ENCODE data around the gene MARS2. TPM values are rescaled to one million over a fixed set of nuclear protein-coding genes. Genes with fewer than 3 reads are reported as not detected.
"Not testable (repeated sequence)": the region's sequence is repeated elsewhere in the genome, so short reads cannot be mapped to it uniquely, and the experiment has no call there.

Gene MARS2
- polyA plus RNA-seq (2012; ENCODE audit: insufficient read depth, insufficient read length) = 12.6 TPM

DNA sequence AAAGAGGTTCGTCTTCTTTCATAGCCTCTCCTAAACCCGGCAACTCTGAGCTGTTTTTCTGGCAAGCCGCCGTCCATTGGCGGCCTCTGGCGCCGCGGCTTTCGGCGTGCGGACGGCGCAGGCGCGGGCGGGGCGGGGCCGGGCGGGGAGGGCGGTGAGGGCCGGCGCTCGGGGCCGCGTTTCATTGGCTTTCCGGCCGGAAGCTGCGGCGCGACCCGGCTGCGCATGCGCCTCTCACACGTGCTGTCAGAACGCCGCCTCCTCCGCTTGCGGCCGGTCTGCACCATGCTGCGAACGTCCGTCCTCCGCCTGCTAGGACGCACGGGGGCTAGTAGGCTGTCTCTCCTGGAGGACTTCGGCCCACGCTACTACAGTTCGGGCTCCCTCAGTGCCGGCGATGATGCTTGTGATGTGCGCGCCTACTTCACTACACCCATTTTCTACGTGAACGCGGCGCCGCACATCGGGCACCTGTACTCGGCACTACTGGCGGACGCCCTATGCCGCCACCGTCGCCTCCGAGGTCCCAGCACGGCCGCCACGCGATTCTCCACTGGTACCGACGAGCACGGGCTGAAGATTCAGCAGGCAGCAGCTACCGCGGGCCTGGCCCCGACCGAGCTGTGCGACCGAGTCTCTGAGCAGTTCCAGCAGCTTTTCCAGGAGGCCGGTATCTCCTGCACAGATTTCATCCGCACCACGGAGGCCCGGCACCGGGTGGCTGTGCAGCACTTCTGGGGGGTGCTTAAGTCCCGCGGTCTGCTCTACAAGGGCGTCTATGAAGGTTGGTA lies at the start of gene MARS2:
MARS2 (plus strand) TSS at position 249 of the 791 bp plus-strand sequence; CDS start at position 286, 37 bp downstream.
- DNase-seq (ENCODE audit: low read depth, low spot score) = peak; percentile 81
- peak within 1 kb of the TSS; percentile 88 for H3K4me3 ChIP-seq (ENCODE audit: low read length)

DNA sequence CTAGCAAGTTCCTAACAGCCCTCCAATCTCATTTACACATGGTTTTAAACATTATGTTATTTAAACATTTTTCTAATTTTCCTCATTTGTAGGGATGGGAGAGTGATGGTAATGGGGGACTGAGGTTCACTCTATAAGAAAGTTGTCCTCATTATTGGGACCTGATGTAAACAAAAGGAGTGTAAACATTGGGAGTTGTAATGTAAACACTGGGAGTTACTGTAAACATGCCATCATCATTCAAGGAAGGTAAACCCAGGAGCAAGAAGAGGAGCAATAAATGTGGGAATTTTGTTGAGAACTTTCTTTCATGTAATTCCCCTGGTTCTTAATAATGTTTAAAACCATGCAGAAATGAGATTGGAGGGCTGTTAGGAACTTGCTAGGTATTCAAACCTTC lies 47.6 kb upstream of the MARS2 start:
- DNase-seq (ENCODE audit: low read depth, low spot score) = no peak
- H3K4me3 ChIP-seq (ENCODE audit: low read length) = no peak overlapping the region

DNA sequence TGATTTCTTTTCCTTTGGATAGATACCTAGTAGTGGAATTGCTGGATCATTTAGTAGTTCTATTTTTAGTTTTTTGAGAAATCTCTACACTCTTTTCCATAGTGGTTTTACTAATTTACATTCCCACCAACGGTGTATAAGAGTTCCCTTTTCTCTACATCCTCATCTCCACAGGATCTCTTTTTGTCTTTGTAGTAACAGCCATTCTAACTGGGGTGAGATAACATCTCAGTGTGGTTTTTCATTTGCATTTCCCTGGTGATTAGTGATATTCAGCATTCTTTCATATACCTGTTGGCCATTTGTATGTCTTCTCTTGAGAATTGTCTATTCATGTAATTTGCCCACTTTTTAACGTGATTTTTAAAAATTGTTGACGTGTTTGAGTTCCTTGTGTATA lies 43.5 kb upstream of the MARS2 start:
- DNase-seq (ENCODE audit: low read depth, low spot score) = peak; percentile 52
- H3K4me3 ChIP-seq (ENCODE audit: low read length) = no peak overlapping the region

DNA sequence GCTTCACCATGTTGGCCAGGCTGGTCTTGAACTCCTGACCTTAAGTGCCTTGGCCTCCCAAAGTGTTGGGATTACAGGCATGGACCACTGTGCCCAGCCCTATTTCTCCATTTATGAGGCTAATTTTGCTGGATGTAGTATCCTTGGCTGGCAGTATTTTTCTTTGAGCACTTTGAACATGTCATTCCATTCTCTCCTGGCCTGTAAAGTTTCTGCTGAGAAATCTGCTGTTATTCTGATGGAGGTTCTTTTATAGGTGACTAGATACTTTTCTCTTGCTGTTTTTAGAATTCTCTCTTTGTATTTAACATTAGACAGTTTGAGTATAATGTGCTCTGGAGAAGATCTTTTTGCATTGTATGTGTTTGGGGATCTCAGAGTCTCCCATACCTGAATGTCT lies 38.9 kb upstream of the MARS2 start:
- DNase-seq (ENCODE audit: low read depth, low spot score) = no peak
- no peak overlapping the region for H3K4me3 ChIP-seq (ENCODE audit: low read length)

DNA sequence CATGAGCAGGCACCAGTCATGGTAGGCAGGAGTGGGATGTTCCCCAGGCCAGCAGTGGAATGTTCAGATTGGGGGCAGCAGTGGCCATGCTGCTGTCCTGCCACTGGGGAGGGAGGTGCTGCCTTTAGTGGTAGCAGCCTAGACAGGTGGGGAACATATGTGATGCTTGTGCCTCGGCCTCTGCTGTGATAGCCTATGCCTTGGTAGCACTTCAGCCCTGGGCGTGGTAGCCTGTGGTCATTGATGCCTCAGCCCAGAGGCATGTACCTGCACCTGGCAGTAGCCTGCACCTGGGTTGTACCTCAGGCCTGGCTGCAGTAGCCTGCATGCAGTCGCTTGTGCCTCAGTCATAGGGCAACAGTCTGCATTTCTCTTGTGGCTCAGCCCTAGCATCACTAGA lies 36.9 kb upstream of the MARS2 start:
- no peak for DNase-seq (ENCODE audit: low read depth, low spot score)
- no peak overlapping the region for H3K4me3 ChIP-seq (ENCODE audit: low read length)

DNA sequence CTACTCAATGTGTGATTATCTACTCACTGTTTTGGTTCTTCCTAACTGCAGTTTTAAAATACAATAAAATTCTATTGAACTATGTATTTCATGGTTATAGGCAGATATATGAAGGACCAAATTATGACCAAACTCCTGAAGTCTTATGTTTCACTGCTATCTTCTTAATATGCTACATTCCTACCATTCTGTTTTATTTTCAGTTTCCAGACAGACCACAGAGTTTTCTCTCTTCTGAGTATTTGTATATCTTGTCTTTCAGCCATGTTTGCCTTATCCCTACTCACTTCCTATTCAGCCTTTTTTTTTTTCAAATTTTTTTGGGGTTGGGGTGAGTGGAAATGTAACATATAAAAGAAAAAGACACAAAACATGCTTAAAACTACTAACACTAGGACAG lies 36.1 kb upstream of the MARS2 start:
- DNase-seq (ENCODE audit: low read depth, low spot score) = no peak
- no peak overlapping the region for H3K4me3 ChIP-seq (ENCODE audit: low read length)

DNA sequence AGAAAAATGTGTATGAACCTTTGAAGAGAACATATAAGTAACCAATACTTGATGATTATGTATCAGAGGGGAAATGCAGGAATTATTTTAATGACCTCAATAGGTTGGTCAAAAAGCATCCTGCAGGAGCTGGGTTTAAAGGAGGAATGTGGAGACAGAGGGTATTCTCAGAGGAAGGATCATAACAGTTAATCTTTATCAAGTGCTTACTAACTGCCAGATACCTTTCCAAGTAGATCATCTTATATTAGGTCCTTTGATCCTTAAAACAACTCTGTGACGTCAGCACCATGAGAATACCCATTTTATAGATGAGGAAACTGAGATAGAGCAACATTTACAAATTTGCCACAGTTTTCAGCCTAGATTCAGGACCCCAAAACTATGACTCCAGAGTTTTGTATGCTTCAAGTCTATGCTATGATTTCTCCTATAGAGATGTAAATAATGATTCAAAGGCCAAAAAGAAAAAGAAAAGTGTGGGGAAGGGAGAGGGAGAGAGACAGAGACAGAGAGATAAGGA lies 32.7 kb upstream of the MARS2 start:
- DNase-seq (ENCODE audit: low read depth, low spot score) = no peak
- no peak overlapping the region for H3K4me3 ChIP-seq (ENCODE audit: low read length)

DNA sequence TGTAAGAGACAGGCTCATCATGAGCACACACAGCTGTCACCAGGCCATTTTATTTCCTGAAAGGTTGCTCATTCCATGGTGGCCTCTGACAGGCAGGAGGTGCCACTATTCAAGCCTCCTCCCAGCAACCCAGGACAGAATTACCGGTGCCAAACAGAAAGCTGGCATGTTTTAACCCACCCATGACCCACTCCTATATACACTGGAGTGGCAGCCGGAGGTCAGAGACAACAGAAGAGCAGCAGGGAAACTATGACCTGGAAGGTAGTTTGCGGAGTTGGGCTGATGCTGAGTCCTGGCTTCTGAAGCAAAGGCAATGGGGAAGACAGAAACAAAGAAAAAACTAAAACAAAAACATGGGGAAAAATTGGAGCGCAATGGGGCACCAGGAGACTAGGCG lies 32.1 kb upstream of the MARS2 start:
- no peak overlapping the region for H3K4me3 ChIP-seq (ENCODE audit: low read length)

DNA sequence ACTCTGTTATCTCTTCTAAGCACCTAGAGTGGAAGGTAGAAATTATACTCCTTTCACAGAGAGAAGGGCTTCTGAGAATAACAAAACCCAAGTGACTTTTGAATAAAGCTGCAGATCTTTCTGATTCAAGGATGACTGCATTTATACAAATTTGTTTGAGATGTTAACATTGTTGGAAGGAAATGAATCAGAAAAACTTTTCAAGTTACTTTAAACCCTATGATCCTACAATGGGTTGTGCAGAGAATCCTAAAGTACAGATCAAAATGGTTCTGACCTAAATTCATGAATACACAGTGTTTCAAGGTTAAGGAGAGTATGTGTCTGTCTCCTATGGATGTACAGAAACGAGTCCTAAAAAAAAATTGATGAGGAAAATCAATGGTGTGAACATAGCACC lies 31.6 kb upstream of the MARS2 start:
- no peak for DNase-seq (ENCODE audit: low read depth, low spot score)
- H3K4me3 ChIP-seq (ENCODE audit: low read length) = no peak overlapping the region

More for the DNA sequence above, 32.1 kb upstream of the MARS2 start:
- no peak for DNase-seq (ENCODE audit: low read depth, low spot score)

DNA sequence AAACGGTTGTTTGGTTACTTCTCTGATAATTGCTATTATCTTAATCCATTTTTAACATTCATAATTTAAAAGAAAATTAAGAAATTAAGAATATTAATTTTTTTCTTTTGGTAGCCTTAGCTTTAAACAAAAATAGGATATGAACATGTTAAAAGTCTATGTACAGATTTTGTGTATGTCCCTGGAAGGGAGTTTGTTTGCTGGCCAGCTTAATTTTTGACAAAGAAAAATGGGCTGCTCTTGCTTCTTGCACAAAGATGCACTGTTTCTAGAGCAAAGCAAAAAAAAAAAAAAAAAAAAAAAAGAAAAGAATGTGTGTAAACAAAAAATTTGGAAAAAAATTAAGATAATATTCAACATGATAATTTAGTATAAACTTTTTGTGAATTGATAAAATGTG lies 31.1 kb upstream of the MARS2 start:
- DNase-seq (ENCODE audit: low read depth, low spot score) = no peak
- no peak overlapping the region for H3K4me3 ChIP-seq (ENCODE audit: low read length)

DNA sequence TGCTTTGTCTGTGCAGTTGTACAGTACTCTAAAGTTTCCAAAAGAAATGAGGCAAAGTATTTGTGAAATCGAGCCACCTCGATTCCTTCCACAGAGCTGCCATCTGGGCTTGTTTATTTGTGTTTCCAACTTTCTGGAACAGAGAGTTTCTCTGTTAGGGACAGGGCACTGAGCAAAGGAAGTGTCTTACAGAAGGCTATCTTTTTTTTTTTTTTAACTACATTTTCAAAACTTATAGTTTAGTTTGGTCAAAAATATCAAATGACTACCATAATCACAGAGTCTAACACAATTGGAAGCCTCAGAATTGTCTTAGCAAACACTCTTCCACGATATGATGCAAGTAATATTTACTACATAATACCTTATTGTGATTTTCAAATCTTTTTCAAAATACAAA lies 30.6 kb upstream of the MARS2 start:
- H3K4me3 ChIP-seq (ENCODE audit: low read length) = no peak overlapping the region
- no peak for DNase-seq (ENCODE audit: low read depth, low spot score)

DNA sequence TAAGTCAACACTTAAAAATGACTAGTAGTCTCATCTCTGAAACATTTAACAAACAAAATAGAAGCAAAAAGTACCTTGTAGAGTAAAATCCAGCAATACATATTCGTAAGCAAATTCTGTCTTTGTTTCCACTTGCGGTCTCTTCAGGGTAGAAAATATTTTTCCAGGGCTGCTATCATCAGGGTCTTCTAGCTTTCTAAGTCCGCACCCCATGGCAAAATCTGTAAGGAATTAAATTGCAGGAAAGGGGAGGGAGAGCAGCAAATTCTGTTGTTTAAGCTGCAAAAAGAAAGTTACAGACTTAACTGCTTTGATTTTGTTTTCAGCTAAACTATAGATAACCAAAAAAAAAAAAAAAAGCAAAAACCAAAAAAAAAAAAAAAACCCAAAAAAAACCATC lies 29.9 kb upstream of the MARS2 start, which contains the start of gene RFTN2:
RFTN2 (minus strand) TSS at position 342 of the 400 bp plus-strand sequence; CDS start at position 213, 129 bp downstream.
- H3K4me3 ChIP-seq (ENCODE audit: low read length) = no peak within 1 kb of the TSS
- no peak for DNase-seq (ENCODE audit: low read depth, low spot score)

DNA sequence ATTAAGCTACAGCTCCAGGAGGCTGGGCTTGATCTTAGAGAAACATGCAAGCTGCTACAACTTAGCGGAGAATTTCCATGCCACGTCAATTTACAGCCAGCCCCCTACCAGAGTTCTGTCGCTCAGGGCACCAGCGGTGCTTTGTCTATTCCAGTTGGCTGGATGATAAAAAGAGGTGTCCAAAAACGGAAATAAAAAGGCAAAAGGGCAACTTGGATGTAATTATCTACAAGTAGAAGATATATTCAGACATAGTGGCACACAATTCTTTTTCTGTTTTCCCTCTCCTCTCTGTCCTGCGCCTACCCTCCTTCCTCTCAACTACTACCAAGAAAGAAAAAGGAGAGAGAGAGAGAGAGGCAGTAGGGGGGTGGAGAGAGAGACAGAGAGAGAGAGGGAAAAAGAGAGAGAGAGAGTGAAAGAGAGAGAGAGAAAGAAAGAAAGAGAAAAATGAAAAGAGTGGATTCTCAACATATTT lies 29.4 kb upstream of the MARS2 start:
- H3K4me3 ChIP-seq (ENCODE audit: low read length) = no peak overlapping the region
- no peak for DNase-seq (ENCODE audit: low read depth, low spot score)

DNA sequence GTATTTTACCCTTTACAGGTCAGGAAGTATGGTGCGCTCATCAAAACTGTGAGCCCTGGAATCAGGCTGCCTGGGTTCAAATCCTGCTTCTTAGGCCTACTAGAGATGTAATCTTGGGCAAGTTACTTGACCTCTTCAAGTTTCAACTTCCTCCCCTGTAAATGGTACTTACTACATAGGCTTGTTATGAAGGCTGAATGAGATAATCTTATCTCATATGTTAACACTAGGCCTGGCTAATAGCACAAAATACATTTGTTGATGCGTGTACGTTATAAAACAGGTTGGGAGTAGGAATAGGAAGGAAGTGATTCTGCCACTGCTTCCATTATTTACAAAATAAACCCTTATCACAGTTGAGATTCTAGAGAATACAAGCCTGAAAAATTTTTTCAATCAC lies 28.1 kb upstream of the MARS2 start:
- no peak overlapping the region for H3K4me3 ChIP-seq (ENCODE audit: low read length)
- DNase-seq (ENCODE audit: low read depth, low spot score) = no peak

DNA sequence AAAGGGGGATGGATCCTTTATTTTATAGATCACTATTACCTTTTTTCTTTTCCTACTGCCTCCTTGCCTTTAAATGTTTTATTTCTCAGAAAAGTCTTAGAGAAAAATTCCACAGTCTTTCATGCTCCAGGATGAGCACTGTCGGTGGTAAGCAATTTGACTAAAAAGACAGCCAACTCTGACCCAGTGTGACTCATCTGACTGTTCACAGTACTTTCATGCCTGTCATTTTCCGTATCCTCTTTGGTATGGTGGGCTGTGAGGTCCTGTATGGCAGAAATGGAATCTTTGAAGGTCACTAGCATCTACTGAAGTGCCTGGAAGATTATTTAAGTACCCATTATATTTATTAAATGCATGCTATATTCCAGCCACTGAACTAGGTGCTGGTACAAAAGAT lies 27.7 kb upstream of the MARS2 start:
- no peak overlapping the region for H3K4me3 ChIP-seq (ENCODE audit: low read length)
- DNase-seq (ENCODE audit: low read depth, low spot score) = no peak

DNA sequence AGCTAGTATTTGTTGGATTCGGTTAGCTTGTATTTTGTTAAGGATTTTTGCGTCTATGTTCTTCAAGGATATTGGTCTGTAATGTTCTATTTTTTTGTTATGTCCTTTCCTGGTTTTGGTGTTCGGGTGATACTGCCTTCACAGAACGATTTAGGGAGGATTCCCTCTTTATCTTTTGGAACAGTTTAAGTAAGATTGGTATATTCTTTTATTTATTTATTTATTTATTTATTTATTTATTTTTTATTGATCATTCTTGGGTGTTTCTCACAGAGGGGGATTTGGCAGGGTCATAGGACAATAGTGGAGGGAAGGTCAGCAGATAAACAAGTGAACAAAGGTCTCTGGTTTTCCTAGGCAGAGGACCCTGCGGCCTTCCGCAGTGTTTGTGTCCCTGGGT lies 10.0 kb upstream of the MARS2 start:
- not testable (repeated sequence) for DNase-seq (ENCODE audit: low read depth, low spot score); H3K4me3 ChIP-seq (ENCODE audit: low read length)

DNA sequence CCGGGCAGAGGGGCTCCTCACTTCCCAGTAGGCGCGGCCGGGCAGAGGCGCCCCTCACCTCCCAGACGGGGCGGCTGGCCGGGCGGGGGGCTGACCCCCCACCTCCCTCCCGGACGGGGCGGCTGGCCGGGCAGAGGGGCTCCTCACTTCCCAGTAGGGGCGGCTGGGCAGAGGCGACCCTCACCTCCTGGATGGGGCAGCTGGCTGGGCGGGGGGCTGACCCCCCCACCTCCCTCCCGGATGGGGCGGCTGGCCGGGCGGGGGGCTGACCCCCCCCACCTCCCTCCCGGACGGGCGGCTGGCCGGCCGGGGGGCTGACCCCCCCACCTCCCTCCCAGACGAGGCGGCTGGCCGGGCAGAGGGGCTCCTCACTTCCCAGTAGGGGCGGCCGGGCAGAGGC lies 9.2 kb upstream of the MARS2 start:
- not testable (repeated sequence) for DNase-seq (ENCODE audit: low read depth, low spot score); H3K4me3 ChIP-seq (ENCODE audit: low read length)

DNA sequence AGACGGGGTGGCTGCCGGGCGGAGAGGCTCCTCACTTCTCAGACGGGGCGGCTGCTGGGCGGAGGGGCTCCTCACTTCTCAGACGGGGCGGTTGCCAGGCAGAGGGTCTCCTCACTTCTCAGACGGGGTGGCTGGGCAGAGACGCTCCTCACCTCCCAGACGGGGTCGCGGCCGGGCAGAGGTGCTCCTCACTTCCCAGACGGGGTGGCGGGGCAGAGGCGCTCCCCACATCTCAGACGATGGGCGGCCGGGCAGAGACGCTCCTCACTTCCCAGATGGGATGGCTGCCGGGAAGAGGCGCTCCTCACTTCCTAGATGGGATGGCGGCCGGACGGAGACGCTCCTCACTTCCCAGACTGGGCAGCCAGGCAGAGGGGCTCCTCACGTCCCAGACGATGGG lies 8.6 kb upstream of the MARS2 start:
- DNase-seq (ENCODE audit: low read depth, low spot score); H3K4me3 ChIP-seq (ENCODE audit: low read length): not testable (repeated sequence)

DNA sequence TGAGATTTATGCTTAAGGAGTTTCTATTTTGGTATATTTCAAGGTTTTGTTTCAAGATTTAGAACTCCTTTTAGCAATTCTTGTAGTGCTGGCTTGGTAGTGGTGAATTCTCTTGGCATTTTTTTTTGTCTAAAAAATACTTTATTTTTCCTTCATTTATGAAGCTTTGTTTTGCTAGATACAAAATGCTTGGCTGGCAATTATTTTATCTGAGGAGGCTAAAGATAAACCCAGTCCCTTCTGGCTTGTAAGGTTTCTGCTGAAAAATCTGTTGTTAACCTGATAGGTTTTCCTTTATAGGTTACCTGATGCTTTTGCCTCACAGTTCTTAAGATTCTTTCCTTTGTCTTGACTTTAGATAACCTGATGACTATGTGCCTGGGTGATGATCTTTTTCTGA lies 5.4 kb upstream of the MARS2 start:
- H3K4me3 ChIP-seq (ENCODE audit: low read length); DNase-seq (ENCODE audit: low read depth, low spot score): not testable (repeated sequence)

DNA sequence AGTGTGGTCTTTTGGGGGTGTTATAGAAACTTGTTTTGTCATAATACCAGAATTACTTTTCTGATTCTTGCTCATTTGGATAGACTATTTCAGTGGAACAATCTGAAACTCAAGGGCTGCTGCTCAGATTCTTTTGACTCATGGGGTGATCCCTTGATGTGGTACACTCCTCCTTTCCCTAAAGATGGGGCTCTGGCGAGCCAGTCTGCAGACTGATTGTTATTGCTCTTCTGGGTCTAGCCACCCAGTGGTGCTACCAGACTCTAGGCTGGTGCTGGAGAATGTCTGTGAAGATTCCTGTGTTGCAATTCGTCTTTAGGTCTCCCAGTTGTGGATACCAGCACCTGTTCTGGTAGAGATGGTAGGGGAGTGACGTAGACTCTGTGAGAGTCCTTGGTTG lies 4.2 kb upstream of the MARS2 start:
- DNase-seq (ENCODE audit: low read depth, low spot score) = no peak
- H3K4me3 ChIP-seq (ENCODE audit: low read length) = no peak overlapping the region

Measured in Jurkat, Clone E6-1 (cell line).